Measurements from ENCODE around the gene GJA1.

GRCh38 chr6:121398127-121398526 lies 37.3 kb upstream of the GJA1 start:
- TF ChIP-seq POLR2A (IDR thresholded peaks at IDR 0.05) (no peak), CTCF (IDR thresholded peaks at IDR 0.05 in 4 of 5, conservative IDR thresholded peaks at IDR 0.05 in 1 of 5) (no peak)
